EL (cell line): ENCODE measurements around the gene OGFR.

Experiments used
- DNase-seq: peaks from one replicate; pipeline ENCODE4 v3.0.0-alpha.2; 2016

Gene OGFR

DNA sequence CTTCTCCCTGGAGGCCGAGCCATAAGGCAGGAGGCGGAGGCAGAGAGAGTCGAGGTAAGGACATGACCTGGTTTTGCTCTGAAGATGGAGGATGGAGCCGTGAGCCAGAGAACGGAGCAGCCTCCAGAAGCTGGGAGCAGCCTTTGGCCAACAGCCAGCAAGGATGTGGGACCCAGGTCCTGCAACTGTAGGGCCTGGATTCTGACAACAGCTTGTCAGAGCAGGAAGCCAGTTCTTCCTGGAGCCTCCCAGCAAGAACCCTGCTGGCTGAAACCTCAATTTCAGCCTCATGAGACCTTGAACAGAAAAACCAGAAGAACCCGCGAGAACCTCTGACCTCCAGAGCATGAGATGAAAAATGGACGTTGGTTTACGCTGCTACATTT, 21.7 kb upstream of the OGFR start:
- DNase-seq: no peak

- no peak for DNase-seq
Observed at GRCh38 chr20:62784497-62784896, 20.1 kb upstream of the OGFR start.

DNA sequence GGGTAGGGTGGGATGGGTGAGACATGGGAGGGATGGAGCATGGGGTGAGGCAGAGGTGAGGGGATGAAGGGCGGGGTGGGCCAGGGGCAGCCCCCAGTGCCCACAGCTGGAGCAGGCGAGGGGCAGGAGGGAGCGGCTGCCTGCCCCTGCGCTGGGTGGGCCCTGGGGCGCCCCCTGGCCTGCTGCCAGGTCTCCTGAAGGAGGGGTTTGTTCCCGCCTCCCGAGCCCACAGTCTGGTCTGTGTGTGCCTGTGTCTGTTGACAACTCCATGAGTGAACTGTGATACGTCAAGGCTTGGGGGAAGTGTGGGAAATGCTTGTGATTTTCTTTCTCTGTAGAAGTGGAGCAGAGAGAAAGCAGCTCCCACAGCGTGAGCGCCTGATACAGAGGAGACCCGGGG, 19.2 kb upstream of the OGFR start:
- no peak for DNase-seq

DNA sequence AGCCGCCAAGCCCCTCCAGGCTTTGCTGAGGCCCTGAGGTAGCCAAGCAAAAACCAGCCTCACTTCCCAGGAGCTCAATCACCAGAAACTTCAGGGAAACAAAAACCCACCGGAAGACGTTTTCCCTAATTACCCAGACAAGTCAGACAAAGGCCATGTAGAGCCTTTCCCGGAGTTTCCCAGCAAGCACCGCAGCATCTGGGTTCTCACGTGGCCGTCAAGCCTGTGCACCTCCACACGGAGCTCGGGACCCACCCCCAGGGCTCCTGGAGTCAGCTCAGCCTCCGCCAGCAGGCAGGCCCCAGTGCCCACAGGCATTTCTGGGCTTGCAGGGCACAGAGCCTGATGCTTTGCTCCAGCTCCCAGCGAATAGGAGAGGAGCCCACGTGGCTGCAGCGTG, 18.5 kb upstream of the OGFR start:
- DNase-seq: no peak

GRCh38 chr20:62787321-62787720, 17.3 kb upstream of the OGFR start:
- DNase-seq: no peak

DNA sequence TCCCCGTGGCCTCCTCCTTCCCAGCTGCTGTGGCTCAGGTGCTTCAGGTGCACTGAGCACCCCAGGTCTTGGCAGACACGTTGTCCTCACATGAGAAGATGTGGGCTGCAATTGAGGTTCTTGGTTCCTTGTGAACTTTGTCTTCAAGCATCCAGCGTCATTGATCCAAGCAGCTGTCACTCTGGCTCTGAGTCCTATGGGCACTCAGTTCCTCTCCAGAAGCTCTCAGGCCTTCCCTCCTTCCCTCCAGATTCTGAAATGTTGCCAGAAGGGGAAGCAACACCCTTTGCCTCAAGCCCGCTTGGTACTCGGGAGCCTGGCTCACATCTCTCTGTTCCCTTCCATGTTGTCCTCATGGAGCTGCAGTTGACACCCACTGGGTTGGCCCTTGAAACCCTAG, 16.8 kb upstream of the OGFR start:
- no peak for DNase-seq

DNA sequence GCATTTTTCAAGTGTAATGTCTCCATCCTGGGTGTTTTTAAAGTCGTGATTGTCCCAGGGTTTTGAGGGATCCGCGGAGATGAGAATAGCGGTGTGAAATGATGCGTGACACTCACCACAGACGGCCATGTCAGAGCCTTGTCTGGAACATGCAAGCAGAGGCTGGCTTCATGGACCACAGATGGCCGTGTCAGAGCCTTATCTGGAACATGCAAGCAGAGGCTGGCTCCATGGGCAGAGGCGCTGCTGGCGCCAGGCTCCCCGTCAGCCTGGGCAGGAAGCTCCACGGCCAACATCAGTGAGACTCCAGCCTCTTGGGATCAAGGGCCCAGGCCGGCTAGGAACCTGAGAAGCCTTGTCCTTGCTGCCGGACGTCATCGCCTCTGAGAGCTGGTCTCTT, 16.0 kb upstream of the OGFR start:
- DNase-seq: no peak

DNA sequence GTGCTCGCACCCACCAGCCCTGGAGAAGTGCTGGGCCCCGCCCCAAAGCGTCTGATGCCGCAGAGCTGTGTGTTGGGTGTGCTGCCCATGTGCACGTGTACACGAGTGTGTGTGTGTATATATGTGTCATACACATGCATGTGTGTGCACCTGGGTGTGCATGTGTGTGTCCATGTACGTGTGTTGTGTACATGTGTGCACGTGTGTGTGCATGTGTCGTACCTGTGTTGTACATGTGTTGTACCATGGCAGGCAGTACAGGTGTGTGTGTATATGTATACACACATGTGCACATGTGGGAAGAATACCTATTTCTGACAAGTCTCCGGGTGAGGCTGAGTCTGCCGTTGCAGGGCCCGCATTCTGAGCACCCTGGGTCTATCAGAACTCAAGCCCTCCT, 14.6 kb upstream of the OGFR start:
- DNase-seq: no peak

DNA sequence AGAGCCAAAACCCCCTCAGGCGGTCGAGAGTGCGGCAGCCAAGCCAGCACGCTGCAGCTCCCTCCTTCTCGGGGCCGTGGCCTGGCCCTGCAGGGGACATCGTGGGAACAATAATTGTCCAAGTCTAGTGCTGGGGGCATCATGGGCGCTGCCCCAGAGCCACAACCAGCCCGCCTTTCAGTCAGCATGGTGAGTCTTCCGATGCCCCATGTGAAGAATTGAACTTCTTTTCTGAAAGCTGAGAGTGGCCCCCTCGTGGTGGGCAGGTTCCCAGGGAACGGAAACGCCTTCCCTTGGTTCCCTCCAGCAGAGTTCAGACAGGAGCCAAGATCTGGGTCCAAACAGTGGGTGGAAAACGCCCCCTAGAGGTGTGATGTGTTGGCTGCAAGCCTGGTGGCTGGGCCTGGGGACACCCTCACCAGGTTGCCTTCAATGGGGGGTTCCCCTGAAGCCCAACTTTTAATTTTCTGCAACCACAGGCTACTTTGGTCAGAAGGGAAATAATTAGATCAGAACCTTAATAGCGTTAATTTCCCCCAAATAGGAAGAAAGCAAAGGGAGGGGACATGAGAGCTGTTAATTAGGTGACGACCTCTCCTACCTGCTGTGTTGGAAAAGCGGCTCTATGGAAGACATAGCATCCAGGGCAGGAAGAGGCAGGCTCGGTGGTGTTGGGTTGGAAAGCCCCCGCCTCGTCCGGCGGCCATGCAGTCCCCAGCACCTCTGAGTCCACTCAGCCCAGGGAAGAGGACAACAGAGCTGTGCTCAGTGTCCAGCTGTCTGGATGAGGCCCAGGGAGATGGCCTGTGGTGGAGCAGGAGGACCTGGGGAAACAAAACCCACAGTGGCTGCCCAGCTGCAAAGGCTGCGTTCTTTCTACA, 13.1 kb upstream of the OGFR start:
- DNase-seq: peak; percentile 92

- peak; percentile 67 for DNase-seq
Observed at GRCh38 chr20:62792182-62792939, 12.3 kb upstream of the OGFR start.

GRCh38 chr20:62792940-62793756, 11.5 kb upstream of the OGFR start:
- no peak for DNase-seq

- no peak for DNase-seq
Observed at GRCh38 chr20:62793757-62794006, 11.0 kb upstream of the OGFR start.

DNA sequence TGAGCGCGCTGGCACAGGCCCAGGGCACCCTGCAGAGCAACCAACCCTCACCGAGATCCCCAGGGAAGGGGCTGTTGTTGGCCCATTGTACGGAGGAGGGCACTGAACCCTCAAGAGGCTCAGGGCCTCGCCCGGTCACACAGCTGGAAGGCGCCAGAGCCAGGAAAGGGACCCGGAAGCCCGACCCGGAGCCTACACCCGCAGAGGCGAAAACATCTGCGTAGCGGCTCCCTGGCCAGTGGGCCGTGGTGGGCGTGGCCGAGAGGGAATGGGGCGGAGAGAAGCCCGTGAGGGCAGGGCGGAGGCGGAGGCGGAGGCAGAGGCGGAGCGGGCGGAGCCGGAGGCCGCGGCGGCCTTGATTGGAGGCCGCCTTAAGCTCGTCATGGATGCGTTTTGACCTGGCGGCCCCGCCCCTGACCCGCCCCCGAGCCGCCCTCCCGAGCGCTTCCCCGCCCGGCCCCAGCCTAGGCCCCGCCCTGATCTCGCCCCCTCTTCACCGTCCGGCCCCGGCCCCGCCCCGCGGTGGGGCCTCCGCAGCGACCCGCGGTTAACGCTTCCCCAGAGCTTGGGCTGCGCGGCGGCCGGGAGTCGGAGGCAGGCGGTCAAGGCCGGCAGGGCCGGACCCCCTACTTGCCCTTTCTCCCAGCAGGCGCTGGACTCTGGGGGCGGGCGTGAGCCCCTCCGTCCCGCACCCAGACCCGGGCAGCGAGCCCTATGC, 10.5 kb upstream of the OGFR start:
- DNase-seq: peak; percentile 97

- peak; percentile 66 for DNase-seq
Observed at GRCh38 chr20:62795023-62795761, 9.4 kb upstream of the OGFR start.

GRCh38 chr20:62796699-62797491, 7.7 kb upstream of the OGFR start:
- no peak for DNase-seq

GRCh38 chr20:62797671-62798532, 6.7 kb upstream of the OGFR start:
- DNase-seq: no peak

DNA sequence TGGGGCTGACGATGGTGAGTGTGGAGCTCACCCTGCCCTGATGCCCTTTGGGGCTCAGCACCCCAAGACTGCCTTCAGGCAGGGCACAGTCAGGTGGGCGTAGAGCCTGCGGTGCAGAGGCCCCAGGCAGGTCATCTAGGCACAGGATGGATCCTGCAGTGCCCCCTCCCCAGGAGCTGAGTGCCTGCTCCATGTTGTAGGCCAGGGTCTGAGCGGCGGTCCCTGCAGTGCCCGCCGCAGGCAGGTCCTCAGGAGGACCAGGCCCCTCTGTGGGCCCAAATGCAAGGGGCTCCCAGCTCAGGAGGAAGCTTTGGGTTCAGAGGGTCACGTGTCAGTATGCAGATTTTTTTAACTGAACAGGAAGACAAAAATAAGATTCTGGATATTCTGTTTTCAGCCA, 5.6 kb upstream of the OGFR start:
- DNase-seq: no peak

DNA sequence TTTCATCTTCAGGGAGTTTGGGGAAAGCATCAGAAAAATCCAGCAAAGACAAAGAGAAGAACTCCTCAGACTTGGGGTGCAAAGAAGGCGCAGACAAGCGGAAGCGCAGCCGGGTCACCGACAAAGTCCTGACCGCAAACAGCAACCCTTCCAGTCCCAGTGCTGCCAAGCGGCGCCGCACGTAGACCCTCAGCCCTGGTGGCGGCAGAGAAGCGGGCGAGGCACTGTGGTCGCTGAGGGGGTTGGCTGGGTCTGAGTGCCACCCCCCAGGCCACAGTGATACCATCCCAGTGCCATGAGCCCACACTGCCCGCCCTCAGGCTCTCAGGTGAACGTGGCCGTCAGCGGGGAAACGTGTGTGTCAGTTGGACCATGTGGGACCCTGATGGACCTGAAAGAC, 5.2 kb upstream of the OGFR start:
- DNase-seq: no peak

DNA sequence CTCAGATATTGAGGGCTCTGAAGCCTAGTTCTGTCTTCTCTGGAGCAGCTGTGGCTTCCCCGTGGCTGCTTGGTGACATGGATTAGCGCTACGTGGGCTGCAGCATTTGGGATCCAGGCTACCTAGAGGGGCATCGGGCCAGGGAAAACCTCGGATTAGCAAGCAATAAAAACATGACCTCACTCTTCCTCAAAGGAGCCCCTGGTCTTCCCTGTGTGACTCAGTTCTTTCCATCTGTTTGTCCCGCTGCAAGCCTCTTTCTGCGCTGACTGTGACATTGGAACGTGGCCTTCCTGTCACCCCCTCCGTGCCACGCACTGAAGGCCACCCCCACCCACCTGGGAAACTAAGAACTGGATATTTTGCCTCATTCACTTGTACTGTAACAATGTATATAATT, 4.8 kb upstream of the OGFR start:
- DNase-seq: no peak
